Left renal cortex interstitium (tissue), 4 donors: Measurements from ENCODE around the gene CTBP2. TPM values are rescaled to one million over a fixed set of nuclear protein-coding genes. Genes with fewer than 3 reads are reported as not detected.

ENCODE experiments used
- DNase-seq, 4 donors: peaks; one replicate each; pipeline ENCODE4 v3.0.0-alpha.2; 2013; ENCODE audit warnings: low read depth in 4 of 4, low spot score in 2 of 4, missing footprints in 1 of 4
- polyA plus RNA-seq, 4 donors: library from polyadenylated mRNA; unstranded; fragments of 120-200 nt; gene quantifications; one replicate each; pipeline ENCODE4 v1.2.1, GENCODE V29; 2013; ENCODE audit not compliant: insufficient read length in 4 of 4

The CTBP2 gene
- polyA plus RNA-seq, 4 donors: 86.7 to 94.0 (median 90.6) TPM

DNA sequence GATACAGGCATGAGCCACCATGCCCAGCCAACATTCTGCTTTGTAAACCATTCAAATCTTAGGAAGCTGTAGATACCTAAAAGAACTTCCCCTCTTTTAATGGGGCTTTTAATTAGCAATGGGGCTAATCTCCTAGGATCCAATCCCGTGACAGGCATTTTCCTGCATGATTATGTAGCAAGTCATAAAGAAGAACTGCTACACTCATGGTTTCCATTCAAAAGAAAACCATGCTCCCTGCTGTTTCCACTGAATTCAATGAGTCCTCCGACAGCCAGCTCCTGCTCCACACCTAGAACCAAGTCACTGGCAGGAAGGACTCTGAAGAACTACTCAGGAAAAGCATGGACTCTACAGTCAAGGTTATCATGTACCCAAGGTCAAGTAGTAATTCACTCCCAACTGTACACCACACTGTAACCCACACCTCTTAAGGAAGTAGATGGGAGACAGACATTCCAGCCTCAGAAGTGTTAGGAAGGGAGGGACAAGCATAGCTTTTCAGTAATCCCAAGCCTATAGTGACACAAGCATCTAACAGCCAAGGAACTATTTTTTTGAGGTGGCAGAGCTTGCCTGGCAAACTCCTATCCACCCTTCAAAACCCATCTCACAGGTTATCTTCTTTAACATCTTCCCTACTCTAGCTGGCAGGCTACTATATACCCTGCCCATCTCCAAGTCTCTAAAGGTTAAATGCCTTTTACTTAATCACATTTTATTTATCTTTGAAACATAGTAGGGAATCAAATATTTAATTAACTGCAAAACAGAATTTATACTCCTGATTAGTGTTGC lies 47.5 kb downstream of the CTBP2 start:
- DNase-seq: no peak

DNA sequence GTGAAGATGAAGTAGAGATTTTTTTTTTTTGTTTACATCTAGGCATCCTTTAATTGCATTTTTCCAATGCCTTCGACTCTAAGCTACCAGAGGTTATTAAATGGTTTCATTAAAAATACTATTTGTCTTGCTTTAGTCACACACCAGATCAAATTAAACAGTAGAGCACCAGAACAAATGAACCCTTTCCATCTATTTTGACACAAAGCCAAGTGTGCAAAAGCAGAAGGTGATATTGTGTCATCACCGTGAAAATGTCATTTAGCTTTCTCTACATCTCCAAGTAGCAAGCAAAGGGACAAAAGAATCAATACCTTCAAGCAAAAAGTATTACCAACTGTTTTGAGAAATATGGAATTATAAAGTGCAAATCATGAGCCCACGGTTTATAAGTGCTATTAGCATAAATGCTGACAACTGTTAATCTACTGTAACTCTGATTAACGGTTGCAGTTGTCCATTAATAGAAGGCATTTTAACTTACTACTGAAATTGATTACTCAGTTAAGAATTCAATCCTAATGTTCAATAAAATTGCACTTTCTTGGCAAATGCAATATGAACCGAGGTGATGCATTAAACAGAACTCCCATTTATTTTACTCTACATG lies 49.1 kb downstream of the CTBP2 start:
- no peak for DNase-seq

DNA sequence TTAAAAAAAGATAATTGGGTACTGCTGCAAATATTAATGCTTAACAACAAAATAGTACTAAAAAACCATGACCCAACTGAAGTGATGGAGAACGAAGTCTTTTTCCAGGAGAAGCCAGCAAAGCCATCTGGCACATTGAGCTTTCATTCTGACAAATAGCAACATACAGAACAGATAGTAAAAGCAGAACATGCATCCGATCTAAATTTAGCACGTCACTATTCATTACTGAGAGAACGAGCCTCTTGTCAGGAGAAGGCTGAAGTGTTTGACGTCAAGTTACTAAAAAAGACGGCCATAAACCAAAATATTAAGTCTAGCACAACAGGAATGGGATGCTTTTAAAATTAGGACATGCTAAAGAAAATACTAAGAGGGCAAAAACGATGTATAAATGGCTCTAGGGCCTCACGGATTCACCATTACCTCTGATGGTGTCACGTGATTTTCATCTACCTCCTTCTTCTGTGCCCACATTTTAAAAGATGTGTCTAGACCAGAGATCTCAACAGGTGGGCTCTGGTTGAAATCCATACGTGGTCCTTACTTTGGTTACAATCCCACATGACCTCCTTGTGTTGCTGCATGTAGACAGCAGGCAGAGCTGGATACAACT lies 52.3 kb downstream of the CTBP2 start:
- DNase-seq: no peak

DNA sequence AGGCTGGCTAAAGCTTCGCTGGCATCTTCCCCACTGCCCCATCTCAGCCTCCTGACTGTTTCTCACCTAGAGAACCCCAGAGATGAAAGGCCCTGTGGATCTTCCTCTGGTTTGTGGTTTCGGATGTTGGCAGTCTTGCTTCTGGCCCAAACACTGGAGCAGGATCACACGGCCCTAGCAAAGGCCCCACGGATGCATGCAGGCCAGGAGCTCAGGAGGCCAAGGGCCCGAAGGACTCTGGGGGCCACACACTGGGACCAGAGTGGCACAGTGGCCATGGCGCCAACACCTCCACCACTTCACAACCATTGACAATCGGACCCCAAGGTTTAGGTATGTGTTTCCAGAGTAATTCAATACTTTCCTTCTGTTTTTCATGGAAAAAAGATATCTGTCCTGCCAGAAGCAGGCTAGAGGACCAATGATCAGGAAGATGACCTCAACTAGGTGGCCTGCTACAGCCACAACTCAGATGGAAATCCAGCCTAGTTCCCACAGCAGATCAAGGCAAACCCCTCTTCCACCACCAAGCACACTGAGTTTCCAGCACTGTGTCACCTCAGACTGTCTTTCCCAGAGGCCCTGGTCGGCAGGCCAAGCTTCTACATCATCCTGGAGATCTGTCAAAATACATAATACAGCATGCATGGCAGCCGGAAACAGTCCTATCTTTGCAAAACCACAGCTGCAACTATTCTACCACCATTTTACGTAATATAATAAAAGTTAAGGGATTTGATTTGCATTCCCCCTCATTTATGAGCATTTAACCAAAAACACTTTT lies 53.0 kb downstream of the CTBP2 start:
- DNase-seq: no peak

DNA sequence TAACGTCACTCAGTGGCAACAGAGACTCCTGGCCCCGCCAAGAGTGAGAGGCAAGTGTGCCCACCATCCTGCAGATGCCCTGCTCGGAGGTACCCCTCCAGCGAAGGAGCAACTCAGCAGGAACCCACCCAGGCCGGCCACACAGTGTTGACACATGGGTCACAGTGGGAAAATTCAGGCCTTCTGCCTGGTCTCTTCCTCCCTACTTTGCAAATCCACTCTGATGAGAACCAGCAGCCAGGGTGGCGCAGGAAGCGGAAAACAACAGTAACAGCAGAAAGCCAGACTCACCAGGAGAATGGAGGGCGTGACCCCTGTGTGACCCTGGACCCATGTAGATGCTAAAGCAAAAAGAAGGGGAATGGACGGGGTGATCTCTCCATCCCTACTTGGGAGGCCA lies 53.8 kb downstream of the CTBP2 start:
- no peak for DNase-seq

DNA sequence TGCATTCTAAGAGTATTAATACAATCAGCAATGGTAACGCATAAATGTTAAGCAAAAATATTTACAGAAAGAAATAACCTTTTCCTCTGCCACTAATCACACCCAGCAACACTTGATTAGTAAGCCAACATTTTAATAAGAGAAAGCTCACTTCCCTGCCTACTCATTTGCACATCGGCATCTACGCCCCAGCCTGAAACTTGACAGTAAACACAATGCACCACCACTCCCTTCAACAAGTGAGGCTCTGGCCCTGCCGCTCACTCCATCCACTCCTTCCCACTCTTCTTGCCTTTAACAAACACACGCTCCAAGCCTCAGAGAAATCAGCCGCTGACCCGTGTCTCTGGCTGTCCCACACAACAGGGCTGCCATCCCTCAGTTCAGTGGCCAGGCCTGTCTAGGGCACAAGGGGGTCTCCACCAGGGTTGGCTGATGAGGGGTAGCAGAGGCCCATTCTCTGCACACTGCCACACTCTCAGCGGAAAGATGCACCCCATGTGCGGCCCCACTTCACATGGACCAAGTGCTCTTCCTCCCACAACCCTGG lies 54.6 kb downstream of the CTBP2 start:
- no peak for DNase-seq

DNA sequence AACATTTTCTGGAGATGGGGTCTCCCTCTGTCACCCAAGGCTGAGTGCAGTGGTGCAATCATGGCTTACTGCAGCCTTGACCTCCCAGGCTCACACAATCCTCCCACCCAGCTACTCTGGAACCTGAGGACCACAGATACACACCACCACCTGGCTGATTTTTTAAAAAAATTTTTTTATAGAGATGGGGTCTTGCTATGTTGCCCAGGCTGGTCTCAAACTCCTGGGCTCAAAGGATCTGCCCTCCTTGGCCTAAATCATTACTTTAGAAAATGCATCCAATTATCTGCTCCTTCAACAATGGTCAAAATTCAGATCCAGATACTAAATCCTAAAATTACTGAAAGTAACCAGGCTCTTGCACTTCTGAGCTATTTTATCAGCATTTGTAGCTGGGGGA lies 55.2 kb downstream of the CTBP2 start:
- DNase-seq: no peak

DNA sequence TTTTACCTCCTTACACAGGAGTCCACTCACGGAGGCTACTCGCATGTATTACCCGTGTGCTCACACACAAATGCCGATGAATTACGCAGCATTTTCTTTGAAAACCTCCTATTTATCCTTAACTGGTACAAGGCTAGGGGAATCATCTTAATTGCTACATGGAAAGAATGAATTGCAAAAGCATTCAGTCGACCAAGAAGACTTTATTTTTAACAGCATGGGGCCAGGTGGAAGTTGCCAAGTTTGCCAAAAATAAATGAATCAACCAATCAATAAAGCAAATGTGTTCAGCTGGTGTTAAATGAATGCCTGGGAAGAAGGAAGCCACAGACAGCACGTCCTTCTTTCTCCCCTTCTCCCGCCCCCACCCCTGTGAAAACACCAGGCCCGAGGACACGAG lies 55.8 kb downstream of the CTBP2 start:
- no peak for DNase-seq

DNA sequence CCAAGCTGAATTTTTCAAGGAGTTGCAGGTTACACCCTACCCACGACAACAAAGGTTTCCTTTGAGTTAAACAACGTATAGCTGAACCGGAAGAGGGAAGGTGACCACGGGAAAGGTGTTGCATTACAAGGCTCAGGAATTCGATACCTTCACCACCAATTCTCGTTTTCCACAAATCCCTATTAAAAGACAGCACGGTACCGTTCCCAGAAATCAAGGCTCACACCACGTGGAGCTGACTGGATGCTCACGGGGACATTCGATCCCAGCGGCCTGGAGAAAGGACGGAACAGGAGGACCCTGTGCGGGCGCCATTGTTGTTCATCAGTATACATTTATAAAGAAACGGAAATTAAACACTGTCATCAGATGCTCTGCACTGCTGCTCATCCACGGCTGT lies 56.4 kb downstream of the CTBP2 start:
- DNase-seq: no peak

DNA sequence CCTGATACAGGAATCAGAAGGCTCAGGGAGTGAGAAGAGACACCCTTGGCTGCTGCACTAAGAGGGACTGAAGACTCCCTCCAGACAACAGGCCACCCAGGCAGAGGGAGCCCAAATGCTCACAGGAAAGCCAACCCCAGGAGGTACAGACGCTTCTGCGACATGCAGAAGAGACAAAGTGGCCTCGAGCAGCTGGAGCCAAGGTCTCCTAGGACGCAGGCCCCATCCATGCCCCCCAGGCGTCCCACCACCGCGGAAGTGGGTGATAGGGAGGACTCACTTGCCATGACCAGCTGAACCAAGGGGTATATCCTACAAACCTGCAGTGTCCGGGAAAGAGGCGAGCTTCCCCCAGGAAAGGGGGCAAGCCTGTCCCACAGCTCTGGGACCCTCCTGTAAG lies 56.9 kb downstream of the CTBP2 start:
- DNase-seq: no peak

DNA sequence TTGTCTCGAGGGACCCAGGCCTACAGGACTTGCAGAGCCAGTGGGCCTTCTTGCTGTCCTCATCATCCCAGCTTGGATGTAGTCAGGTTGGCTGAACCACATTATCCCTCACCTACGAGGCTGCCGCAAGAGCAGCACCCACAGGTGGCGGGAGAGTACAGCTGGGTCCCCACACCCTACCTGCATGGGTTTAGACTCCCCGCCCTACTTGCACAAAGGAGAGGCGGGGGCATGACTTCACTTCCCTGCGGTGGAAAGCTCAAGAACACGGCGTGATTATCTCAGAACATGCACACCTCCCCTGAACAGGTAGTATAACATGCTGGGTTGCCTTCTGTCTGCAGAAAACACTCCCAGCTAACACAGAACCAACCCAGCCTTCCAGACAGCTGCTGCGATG lies 57.5 kb downstream of the CTBP2 start:
- DNase-seq: no peak

DNA sequence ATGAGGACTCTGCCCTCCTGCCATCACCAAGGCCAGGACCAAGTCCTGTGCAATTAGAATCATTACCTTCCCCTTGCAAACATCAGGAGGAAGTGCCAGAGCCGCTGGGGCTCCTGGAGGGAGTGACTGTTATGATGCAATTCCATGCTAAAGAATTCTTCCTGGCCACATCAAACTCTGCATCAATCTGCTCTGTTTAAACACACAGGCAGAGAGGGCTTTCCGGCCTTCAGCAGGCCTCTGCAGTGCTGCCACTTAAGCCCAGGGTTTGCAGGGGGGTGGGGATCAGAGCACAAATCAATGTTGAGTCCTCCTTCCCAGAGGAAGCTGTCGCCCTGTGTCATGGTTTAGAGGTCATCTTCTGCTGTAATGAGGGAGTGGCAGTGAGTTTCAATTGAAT lies 58.1 kb downstream of the CTBP2 start:
- no peak for DNase-seq

DNA sequence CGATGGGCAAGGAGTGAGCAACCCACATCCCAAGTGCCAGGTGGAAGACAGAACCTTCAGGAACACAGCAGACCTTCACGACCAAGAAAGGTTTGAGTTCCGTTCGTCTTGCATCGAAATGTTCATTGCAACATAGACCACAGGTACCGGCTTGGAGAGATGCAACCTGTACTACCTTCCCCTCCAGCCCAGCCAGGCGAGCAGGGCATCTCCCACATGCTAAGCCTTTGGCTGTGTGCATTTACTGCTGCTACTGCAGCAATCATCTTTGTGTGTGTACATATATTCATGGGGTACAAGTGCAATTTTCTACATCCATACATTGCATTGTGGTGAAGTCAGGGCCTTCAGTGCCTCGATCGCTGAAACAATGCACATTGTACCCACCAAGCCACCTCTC lies 58.8 kb downstream of the CTBP2 start:
- DNase-seq: no peak

DNA sequence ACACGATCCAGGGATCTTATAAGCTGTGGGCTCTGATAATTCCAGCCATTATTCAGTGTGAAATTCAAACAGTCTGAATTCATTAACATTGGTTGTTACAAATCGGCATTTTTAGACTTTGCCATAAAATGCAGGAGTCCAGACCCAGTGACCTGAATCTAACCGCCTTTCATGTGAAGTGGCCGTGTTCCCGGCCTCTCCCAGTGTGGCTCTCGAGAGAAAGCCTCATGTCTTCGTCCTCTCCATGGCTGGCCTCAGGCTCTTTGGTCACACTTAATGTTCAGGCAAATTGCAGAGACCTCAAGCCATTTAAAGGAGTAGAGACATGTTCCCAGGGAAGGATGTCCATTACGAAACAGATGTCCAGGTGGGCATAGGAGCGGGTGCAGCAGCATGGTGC lies 59.3 kb downstream of the CTBP2 start:
- DNase-seq: no peak

DNA sequence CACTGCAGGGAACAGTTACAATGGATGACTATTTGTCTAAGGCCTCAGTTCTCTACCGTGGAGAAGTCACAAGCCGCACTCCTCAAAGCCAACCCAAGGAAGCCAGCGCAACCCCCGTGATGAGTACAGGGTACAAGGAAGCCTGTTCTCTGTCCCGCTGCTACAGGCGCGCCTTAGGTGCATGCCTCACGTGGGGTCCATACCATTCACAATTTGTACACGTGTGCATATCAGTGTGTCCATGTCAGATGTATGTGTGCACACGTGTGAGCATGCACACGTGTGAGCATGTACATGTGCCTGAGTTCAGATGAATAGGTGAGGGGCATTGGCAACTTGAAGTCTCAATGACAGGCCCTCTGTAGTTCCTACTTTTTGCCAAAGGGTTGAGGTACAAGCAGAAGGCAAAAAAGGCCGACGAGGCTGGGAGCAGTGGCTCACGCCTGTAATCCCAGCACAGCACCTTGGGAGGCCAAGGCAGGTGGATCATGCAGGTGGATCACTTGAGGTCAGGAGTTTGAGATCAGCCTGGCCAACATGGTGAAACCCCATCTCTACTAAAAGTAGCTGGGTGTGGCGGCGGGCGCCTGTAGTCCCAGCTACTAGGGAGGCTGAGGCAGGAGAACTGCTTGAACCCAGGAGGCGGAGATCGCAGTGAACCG lies 62.8 kb downstream of the CTBP2 start:
- DNase-seq: no peak

DNA sequence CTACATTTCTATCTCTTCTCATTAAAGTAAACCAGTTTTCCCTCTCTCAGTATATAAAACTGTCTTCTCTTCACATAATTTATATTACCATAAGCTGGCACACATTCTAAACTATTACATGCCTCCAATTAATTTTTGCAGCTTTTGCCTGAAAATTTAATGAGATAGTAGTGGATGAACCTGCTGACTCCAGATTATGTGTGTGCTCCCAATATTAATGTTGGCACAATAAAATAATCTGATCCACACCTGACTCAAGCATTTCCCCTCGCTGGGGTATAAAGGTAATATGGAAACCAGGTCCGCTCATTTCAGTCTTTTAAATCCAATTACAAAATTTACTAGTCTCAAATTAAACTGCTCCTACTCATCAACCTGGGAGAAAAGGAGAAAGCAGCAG lies 63.4 kb downstream of the CTBP2 start:
- DNase-seq: no peak

DNA sequence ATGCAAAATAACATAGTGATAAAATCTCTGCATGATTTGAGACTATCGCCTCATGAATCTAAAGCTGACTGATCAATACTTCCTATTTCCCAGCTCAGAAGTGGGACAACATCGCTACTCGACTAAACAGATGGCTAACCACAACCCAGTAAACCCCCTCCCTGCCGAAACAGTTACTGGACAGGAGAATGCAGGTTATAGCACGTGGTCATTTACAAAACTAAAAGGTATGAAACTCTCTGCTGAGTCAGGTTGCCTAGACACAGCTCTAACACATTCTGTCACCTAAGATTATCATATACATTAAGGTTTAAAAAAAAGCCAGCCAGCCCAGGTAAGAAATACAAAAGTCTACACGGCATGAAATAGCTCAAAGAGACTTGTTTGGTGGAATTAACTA lies 64.0 kb downstream of the CTBP2 start:
- DNase-seq: no peak

DNA sequence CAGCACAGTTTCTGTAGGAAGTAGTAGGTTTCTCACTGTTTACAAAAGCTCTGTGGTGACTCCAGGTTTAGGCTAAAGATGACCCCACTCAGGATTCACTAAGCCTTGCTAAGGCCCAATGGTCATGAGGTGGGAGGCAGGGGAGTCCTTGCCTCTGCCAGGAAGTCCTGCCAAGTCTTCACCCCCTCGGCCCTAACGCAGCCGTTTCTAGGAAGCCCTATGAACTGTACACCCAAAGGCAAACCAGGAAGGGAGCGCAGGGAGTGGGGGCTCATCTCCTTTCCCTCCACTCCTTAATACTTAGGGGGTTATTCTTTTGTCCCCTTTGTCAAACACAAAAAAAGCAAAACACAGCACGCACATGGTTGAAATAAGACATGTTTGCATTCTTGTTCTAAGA lies 64.6 kb downstream of the CTBP2 start:
- DNase-seq: no peak

DNA sequence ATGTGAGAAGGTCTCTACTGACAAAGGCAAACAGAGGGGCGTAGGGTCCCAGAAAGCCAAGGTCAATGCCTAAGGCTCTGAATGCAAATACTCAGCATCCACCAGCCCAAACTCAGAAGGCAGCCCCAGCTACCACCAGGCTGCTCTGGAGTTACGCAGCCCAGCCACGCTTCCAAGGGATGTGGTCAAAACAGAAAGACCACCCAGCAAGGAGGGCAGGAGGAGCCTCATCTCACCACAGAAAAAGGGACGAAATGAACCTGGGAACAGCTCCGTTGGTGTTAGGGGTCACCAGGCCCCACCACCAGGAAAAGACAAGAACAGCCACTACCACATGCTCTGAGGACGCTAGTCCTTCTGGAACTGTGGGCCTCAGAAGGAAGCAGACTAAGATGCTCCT lies 65.1 kb downstream of the CTBP2 start:
- DNase-seq: no peak

DNA sequence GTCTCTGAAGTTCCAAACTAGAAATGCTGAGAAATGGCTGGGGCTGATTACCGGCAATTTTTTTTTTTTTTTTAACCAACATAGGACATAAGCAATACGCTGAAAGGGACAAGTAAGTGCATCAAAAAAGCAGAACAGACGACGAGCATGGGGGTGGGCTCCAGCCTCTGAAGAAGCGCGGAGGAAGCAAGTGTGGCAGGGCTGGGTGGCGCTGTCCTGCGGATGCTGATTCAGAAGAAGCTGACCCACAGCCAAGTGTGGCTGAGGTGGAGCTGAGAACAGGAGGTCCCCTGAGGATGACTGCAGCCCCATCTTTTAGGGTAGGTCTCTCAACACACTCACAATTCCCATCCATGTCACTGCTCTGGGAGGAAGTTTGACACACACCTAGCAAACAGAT lies 65.6 kb downstream of the CTBP2 start:
- DNase-seq: no peak
